ENCODE measurements around the gene ZFPM1.

The ZFPM1 gene

DNA sequence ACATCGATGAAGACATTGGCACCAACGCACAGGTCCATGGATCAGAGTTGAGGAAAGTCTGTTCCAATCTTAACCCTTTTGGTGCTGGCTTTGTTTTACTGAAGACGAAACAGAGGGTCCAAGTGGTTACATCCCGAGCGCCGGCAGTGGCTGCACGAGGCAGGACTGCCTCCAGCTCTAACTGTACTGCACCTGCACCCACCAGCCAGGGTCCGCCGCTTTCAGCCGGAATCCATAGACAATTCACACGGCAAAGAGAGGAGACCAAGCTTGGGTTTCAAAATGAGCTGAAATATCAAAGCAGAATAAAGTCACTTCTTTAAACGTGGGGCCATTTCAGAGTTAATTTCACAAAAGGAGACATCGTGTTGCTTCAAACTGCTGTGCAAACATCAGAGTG is 95.9 kb downstream of the ZFPM1 start:
- TF ChIP-seq, protein P1, sequence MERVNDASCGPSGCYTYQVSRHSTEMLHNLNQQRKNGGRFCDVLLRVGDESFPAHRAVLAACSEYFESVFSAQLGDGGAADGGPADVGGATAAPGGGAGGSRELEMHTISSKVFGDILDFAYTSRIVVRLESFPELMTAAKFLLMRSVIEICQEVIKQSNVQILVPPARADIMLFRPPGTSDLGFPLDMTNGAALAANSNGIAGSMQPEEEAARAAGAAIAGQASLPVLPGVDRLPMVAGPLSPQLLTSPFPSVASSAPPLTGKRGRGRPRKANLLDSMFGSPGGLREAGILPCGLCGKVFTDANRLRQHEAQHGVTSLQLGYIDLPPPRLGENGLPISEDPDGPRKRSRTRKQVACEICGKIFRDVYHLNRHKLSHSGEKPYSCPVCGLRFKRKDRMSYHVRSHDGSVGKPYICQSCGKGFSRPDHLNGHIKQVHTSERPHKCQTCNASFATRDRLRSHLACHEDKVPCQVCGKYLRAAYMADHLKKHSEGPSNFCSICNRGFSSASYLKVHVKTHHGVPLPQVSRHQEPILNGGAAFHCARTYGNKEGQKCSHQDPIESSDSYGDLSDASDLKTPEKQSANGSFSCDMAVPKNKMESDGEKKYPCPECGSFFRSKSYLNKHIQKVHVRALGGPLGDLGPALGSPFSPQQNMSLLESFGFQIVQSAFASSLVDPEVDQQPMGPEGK (CRISPR knock-in tag; IDR thresholded peaks at IDR 0.05; ENCODE audit: borderline replicate concordance) = no peak
- TF ChIP-seq ZC3H10 (CRISPR knock-in tag; IDR thresholded peaks at IDR 0.05) (no peak), ZNF565 (CRISPR knock-in tag; conservative IDR thresholded peaks at IDR 0.05; ENCODE audit: low read depth) (no peak), ARNTL (CRISPR knock-in tag; IDR thresholded peaks at IDR 0.05; ENCODE audit: borderline replicate concordance, low read depth) (no peak), ZFP30 (CRISPR knock-in tag; IDR thresholded peaks at IDR 0.05) (no peak), ISL1 (CRISPR knock-in tag; IDR thresholded peaks at IDR 0.05) (no peak), ESRRG (CRISPR knock-in tag; IDR thresholded peaks at IDR 0.05) (no peak), OSR1 (CRISPR knock-in tag; IDR thresholded peaks at IDR 0.05) (no peak), GLIS3 (CRISPR knock-in tag; IDR thresholded peaks at IDR 0.05) (no peak), TCF4 (CRISPR knock-in tag; IDR thresholded peaks at IDR 0.05; ENCODE audit: borderline replicate concordance) (no peak), SNAI2 (CRISPR knock-in tag; IDR thresholded peaks at IDR 0.05) (no peak)
- TF ChIP-seq, protein P2, sequence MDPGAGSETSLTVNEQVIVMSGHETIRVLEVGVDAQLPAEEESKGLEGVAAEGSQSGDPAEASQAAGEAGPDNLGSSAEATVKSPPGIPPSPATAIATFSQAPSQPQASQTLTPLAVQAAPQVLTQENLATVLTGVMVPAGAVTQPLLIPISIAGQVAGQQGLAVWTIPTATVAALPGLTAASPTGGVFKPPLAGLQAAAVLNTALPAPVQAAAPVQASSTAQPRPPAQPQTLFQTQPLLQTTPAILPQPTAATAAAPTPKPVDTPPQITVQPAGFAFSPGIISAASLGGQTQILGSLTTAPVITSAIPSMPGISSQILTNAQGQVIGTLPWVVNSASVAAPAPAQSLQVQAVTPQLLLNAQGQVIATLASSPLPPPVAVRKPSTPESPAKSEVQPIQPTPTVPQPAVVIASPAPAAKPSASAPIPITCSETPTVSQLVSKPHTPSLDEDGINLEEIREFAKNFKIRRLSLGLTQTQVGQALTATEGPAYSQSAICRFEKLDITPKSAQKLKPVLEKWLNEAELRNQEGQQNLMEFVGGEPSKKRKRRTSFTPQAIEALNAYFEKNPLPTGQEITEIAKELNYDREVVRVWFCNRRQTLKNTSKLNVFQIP (CRISPR knock-in tag; IDR thresholded peaks at IDR 0.05; ENCODE audit: borderline replicate concordance, low read depth) = no peak
- ATAC-seq = no peak

- ATAC-seq = no peak
- no peak for TF ChIP-seq BACH2 (CRISPR knock-in tag; IDR thresholded peaks at IDR 0.05; ENCODE audit: borderline replicate concordance)
- no peak for TF ChIP-seq GLIS3 (CRISPR knock-in tag; IDR thresholded peaks at IDR 0.05)
- no peak for TF ChIP-seq TCF4 (CRISPR knock-in tag; IDR thresholded peaks at IDR 0.05; ENCODE audit: borderline replicate concordance)
- no peak for TF ChIP-seq PPARA (CRISPR knock-in tag; IDR thresholded peaks at IDR 0.05; ENCODE audit: borderline replicate concordance)
- TF ChIP-seq, protein P1 (CRISPR knock-in tag; IDR thresholded peaks at IDR 0.05; ENCODE audit: borderline replicate concordance) = no peak
- no peak for TF ChIP-seq ARNTL (CRISPR knock-in tag; IDR thresholded peaks at IDR 0.05; ENCODE audit: borderline replicate concordance, low read depth)
- TF ChIP-seq ZFP30 (CRISPR knock-in tag; IDR thresholded peaks at IDR 0.05) = no peak
- no peak for TF ChIP-seq ZNF565 (CRISPR knock-in tag; conservative IDR thresholded peaks at IDR 0.05; ENCODE audit: low read depth)
- no peak for TF ChIP-seq OSR1 (CRISPR knock-in tag; IDR thresholded peaks at IDR 0.05)
- TF ChIP-seq RARB (CRISPR knock-in tag; IDR thresholded peaks at IDR 0.05) = no peak
- no peak for TF ChIP-seq CSDC2 (CRISPR knock-in tag; IDR thresholded peaks at IDR 0.05)
- TF ChIP-seq ZNF70 (CRISPR knock-in tag; IDR thresholded peaks at IDR 0.05) = no peak
- TF ChIP-seq, protein P3, sequence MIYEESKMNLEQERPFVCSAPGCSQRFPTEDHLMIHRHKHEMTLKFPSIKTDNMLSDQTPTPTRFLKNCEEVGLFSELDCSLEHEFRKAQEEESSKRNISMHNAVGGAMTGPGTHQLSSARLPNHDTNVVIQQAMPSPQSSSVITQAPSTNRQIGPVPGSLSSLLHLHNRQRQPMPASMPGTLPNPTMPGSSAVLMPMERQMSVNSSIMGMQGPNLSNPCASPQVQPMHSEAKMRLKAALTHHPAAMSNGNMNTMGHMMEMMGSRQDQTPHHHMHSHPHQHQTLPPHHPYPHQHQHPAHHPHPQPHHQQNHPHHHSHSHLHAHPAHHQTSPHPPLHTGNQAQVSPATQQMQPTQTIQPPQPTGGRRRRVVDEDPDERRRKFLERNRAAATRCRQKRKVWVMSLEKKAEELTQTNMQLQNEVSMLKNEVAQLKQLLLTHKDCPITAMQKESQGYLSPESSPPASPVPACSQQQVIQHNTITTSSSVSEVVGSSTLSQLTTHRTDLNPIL (CRISPR knock-in tag; IDR thresholded peaks at IDR 0.05; ENCODE audit: low read depth) = no peak
- TF ChIP-seq TSHZ2 (CRISPR knock-in tag; IDR thresholded peaks at IDR 0.05) = no peak
- TF ChIP-seq, protein P4, sequence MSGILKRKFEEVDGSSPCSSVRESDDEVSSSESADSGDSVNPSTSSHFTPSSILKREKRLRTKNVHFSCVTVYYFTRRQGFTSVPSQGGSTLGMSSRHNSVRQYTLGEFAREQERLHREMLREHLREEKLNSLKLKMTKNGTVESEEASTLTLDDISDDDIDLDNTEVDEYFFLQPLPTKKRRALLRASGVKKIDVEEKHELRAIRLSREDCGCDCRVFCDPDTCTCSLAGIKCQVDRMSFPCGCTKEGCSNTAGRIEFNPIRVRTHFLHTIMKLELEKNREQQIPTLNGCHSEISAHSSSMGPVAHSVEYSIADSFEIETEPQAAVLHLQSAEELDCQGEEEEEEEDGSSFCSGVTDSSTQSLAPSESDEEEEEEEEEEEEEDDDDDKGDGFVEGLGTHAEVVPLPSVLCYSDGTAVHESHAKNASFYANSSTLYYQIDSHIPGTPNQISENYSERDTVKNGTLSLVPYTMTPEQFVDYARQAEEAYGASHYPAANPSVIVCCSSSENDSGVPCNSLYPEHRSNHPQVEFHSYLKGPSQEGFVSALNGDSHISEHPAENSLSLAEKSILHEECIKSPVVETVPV (CRISPR knock-in tag; IDR thresholded peaks at IDR 0.05) = no peak
- TF ChIP-seq SNAI2 (CRISPR knock-in tag; IDR thresholded peaks at IDR 0.05) = no peak
These were observed 96.7 kb downstream of the ZFPM1 start for GRCh38 chr16:88549671-88550245.
